K562 (cell line): ENCODE results near the gene FANCG.

Experiments
- CHD4 ChIP-seq: fragments of 200-600 bp; sonication (generic); IDR thresholded peaks from 3 replicates; pipeline ENCODE4 v1.6.1; 2012; ENCODE audit warnings: low read depth, mild to moderate bottlenecking, mixed read lengths, low read length, inconsistent platforms; ENCODE audit not compliant: insufficient read depth, insufficient replicate concordance, poor library complexity, severe bottlenecking
- CTCF ChIP-seq, 3 experiments: IDR thresholded peaks in 2 of 3; conservative IDR thresholded peaks in 1 of 3; 2 replicates each; pipeline ENCODE4 v1.5.1; 2011 to 2012; ENCODE audit warnings: low read length in 3 of 3, mild to moderate bottlenecking in 3 of 3, control low read depth in 2 of 3, improper control_type of control experiment in 1 of 3, inconsistent platforms in 1 of 3, low read depth in 1 of 3, mixed read lengths in 1 of 3, moderate library complexity in 1 of 3; ENCODE audit not compliant: insufficient read depth in 2 of 3
- GMEB1 ChIP-seq: fragments of 250-450 bp; sonication (Bioruptor Pico); IDR thresholded peaks from 2 replicates; pipeline ENCODE4 v1.4.0; 2020; ENCODE audit warnings: mild to moderate bottlenecking
- MECOM ChIP-seq: fragments of 250-450 bp; sonication (Bioruptor Pico); IDR thresholded peaks from 2 replicates; pipeline ENCODE4 v1.8.0; 2022; ENCODE audit warnings: inconsistent platforms
- PRPF4 ChIP-seq: fragments of 200-400 bp; formaldehyde crosslinking; IDR thresholded peaks from one replicate; pipeline ENCODE4 v1.6.1; 2017; ENCODE audit warnings: low read length, low read depth, mild to moderate bottlenecking; ENCODE audit not compliant: insufficient read depth, poor library complexity, severe bottlenecking
- TEAD1 ChIP-seq, 2 experiments: fragments of 450-650 bp in 1 of 2; sonication (generic) in 1 of 2; formaldehyde crosslinking; IDR thresholded peaks; 2 replicates each; pipeline versions ENCODE4 v1.4.0 to v1.8.0; 2020 to 2022; ENCODE audit warnings: mild to moderate bottlenecking in 2 of 2, missing genetic modification reagents in 1 of 2
- ZNF24 ChIP-seq: fragments of 450-650 bp; IDR thresholded peaks from 2 replicates; pipeline ENCODE4 v1.6.1; 2016

- TF ChIP-seq CTCF (IDR thresholded peaks at IDR 0.05 in 2 of 3, conservative IDR thresholded peaks at IDR 0.05 in 1 of 3; ENCODE audit: insufficient read depth in 2 of 3, low read depth in 1 of 3, low read length in 3 of 3) (no peak), ZNF24 (no peak), CHD4 (no peak), MECOM (no peak), PRPF4 (no peak), GMEB1 (CRISPR knock-in tag) (no peak), TEAD1 (CRISPR knock-in tag; IDR thresholded peaks at IDR 0.05) (no peak)
Observed at GRCh38 chr9:35028341-35028740, 51.4 kb downstream of the FANCG start.
